Naive thymus-derived CD8-positive, alpha-beta T cell (primary cell): Measurements from ENCODE around the gene ASAP2. TPM values are rescaled to one million over a fixed set of nuclear protein-coding genes. Genes with fewer than 3 reads are reported as not detected.
A peak's percentile ranks its signal among the peaks of the same experiment; 100 is the strongest.

Experiments used
- ATAC-seq, 2 donors: fragments of 150-1000 bp; cut with Tn5 transposase in 1 of 2; sonication (Bioruptor Pico), chemical (Tn5 transposase) in 1 of 2; 1 replicate in 1 of 2; 2 replicates in 1 of 2; pipeline ENCODE4 v1.10.0; 2021; ENCODE audit warnings: mild to moderate bottlenecking in 2 of 2, moderate library complexity in 2 of 2
- POLR2A ChIA-PET: fragments of 350-600 bp; sonication (Branson Sonifier 250); formaldehyde crosslinking; loops from one replicate; lab custom pipeline; 2021; ENCODE audit warnings: antibody characterized with exemption; lab: Charles Lee
- DNase-seq, 10 donors: peaks; one replicate each; pipeline versions ENCODE4 v3.0.0 to v3.0.0-alpha.2; 2020 to 2022
- H3K27ac Mint-ChIP-seq, 10 donors: one replicate each; pipeline ENCODE4 v1.8.0; 2020 to 2022; ENCODE audit warnings: mild to moderate bottlenecking in 10 of 10, mixed read lengths in 10 of 10, moderate library complexity in 4 of 10, inconsistent platforms in 1 of 10
- H3K27me3 Mint-ChIP-seq, 5 donors: one replicate each; pipeline ENCODE4 v1.8.0; 2021 to 2022; ENCODE audit warnings: mixed read lengths in 5 of 5
- H3K36me3 Mint-ChIP-seq, 3 donors: one replicate each; pipeline ENCODE4 v1.8.0; 2020 to 2022; ENCODE audit warnings: mixed read lengths in 3 of 3, mild to moderate bottlenecking in 2 of 3, inconsistent platforms in 1 of 3
- H3K4me1 Mint-ChIP-seq, 4 donors: one replicate each; pipeline ENCODE4 v1.8.0; 2021 to 2022; ENCODE audit warnings: mixed read lengths in 4 of 4
- H3K4me3 Mint-ChIP-seq, 10 donors: one replicate each; pipeline ENCODE4 v1.8.0; 2020 to 2022; ENCODE audit warnings: mild to moderate bottlenecking in 10 of 10, mixed read lengths in 10 of 10, moderate library complexity in 6 of 10, inconsistent platforms in 1 of 10
- H3K9me3 Mint-ChIP-seq, 9 donors: one replicate each; pipeline ENCODE4 v1.8.0; 2020 to 2022; ENCODE audit warnings: mixed read lengths in 9 of 9, mild to moderate bottlenecking in 3 of 9, inconsistent platforms in 1 of 9, moderate library complexity in 1 of 9
- polyA plus RNA-seq, 3 donors: library from polyadenylated mRNA; unstranded; fragments of 300-500 nt; fragmentation: Illumina TruSeq; gene quantifications; one replicate each; pipeline ENCODE4 v1.2.3, GENCODE V29; 2021
- total RNA-seq, 8 experiments: library from RNA in 2 of 8; stranded (reverse) in 2 of 8; gene quantifications; one replicate each; pipeline ENCODE4 v1.2.3 and lab custom pipeline; 2021 to 2026

Gene ASAP2
- total and polyA plus RNA-seq, 5 experiments from 2014 or later, result not detected

DNA sequence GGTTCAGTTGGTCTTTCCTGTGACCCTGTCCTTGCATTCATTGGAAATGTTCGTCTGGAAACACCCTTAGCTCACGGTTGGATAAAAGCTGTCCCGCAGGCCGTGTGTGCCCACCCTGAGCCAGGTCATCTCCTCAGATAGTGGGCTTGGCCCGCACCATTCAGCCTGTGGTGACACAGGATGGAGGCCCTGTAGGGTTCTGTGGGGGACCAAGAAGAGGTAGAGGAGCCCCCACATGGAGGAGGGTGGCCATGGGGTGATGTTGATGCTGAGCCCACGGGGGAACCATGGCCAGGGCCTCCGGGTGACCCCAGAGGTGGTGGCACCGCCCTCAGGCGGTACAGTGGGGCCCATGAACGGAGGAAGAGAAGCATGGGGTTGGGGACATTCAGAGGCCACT, 62.7 kb downstream of the ASAP2 start:
- Mint-ChIP-seq H3K27me3 (no peaks in the 10 kb centered on the region), H3K9me3 (peaks cover 0 to 11% (median 2%) of the 10 kb centered on the region in 9 donors), H3K36me3 (peaks cover 0 to 3% (median 3%) of the 10 kb centered on the region in 3 donors), H3K27ac (no peak overlapping the region), H3K4me3 (no peak overlapping the region), H3K4me1 (peaks cover 0 to 3% (median 0%) of the 10 kb centered on the region in 4 donors)
- DNase-seq, result no peak
- ATAC-seq, result no peak
- POLR2A ChIA-PET, result no interaction called here

DNA sequence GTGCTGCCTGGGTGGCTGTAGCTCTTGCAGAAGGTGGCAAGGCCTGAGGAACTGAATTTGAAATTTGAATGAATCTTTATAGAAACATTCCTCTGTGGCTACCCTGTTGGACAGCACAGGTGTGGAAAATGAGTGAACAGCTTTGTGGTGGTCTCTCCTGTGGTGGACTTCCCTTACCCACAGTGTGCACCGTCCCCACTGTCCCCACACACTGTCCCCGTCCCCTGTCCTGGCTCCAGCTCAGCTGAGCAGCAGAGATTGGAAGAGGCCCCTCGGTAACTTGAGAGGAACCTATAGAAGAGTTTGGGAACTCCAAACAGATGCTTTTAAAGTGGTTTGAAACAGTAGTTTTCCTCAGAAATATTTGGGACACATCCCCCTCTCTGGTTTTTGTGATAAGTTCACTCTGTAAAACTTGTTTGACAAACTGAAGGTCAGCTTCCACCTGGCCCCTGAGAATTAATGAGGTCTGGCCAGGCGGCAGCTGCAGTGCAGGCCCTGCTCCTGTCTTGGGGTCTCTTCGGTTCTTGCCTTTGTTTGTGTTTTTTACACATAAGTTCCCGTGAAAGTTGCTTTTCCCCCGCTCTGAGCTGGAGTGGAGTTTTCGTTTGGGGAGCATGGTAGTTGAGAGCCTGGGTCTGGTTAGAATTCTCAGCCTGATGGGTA, 63.2 kb downstream of the ASAP2 start:
- H3K9me3 Mint-ChIP-seq, result peaks cover 0 to 11% (median 2%) of the 10 kb centered on the region in 9 donors
- H3K36me3 Mint-ChIP-seq, result peaks cover 0 to 3% (median 3%) of the 10 kb centered on the region in 3 donors
- H3K4me1 Mint-ChIP-seq, result no peaks in the 10 kb centered on the region
- no peak for ATAC-seq
- POLR2A ChIA-PET, result no interaction called here
- no peak for DNase-seq
- H3K4me3 Mint-ChIP-seq, result no peak overlapping the region
- H3K27me3 Mint-ChIP-seq, result peaks cover 0 to 3% (median 0%) of the 10 kb centered on the region in 5 donors
- H3K27ac Mint-ChIP-seq, result no peak overlapping the region

DNA sequence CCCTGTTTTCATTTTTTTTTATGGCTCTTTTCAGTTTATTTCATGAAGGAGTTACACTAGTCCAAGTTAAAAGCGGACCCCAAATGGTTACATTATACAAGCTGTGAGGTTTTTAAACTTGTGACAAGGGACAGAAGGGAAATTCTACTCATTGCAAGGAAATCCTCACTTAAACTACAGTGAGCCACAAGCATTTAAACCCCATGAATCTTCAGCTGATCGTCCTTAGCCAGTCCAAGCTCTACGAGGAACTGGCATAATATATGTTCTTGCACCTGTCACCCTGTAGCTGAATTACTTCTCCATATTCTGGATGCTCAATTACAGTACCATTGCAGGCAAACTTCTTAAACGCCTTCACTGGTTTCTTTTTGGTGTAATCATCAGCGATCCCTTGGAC, 64.5 kb downstream of the ASAP2 start:
- POLR2A ChIA-PET, result no interaction called here
- no peak for DNase-seq
- H3K9me3 Mint-ChIP-seq, result peaks cover 0 to 11% (median 2%) of the 10 kb centered on the region in 9 donors
- peaks cover 0 to 6% (median 3%) of the 10 kb centered on the region in 5 donors for H3K27me3 Mint-ChIP-seq
- no peak overlapping the region for H3K4me3 Mint-ChIP-seq
- peaks cover 0 to 3% (median 3%) of the 10 kb centered on the region in 3 donors for H3K36me3 Mint-ChIP-seq
- no peak overlapping the region for H3K27ac Mint-ChIP-seq
- no peak for ATAC-seq
- H3K4me1 Mint-ChIP-seq, result no peaks in the 10 kb centered on the region

DNA sequence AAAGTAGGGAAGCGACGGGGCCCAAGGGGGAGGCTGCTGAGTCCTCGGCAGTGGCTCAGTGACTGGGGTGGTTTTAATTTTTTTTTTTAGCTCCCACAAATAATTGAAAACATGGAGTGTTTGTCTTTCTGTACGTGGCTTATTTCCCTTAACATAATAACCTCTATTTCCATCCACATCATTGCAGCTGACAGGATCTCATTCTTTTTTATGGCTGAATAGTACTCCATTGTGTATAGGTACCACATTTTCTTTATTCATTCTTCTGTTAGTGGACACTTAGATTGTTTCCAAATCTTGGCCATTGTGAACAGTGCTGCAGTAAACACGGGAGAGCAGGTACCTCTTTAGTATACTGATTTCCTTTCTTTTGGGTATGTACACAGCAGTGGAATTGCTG, 65.1 kb downstream of the ASAP2 start:
- ATAC-seq, result no peak
- Mint-ChIP-seq H3K27ac (no peak overlapping the region), H3K36me3 (peaks cover 0 to 3% (median 3%) of the 10 kb centered on the region in 3 donors), H3K9me3 (peaks cover 0 to 11% (median 2%) of the 10 kb centered on the region in 9 donors), H3K4me1 (no peaks in the 10 kb centered on the region), H3K27me3 (peaks cover 0 to 7% (median 3%) of the 10 kb centered on the region in 5 donors), H3K4me3 (no peak overlapping the region)
- POLR2A ChIA-PET, result no interaction called here
- no peak for DNase-seq

DNA sequence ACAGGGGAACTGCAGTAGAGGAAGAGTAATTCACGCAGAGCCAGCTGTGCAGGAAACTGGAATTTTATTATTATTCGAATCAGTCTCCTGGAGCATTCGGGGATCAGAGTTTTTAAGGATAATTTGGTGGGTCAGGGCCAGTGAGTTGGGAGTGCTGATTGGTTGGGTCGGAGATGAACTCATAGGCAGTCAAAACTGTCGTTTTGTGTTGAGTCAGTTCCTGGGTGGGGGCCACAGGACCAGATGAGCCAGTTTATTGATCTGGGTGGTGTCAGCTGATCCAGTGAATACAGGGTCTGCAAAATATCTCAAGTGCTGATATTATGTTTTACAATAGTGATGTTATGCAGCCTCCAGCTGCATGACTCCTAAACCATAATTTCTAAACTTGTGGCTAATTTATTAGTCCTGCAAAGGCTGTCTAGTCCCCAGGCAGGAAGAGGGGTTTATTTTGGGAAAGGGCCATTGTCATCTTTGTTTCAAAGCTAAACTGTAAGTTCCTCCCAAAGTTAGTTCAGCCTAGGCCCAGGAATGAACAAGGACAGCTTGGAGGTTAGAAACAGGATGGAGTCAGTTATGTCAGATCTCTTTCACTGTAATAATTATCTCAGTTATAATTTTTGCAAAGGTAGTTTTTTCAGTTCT, 67.0 kb downstream of the ASAP2 start:
- Mint-ChIP-seq H3K4me1 (no peaks in the 10 kb centered on the region), H3K27me3 (peaks cover 0 to 11% (median 7%) of the 10 kb centered on the region in 5 donors), H3K4me3 (no peak overlapping the region), H3K27ac (no peak overlapping the region), H3K9me3 (peaks cover 0 to 11% (median 2%) of the 10 kb centered on the region in 9 donors), H3K36me3 (peaks cover 0 to 4% (median 3%) of the 10 kb centered on the region in 3 donors)
- POLR2A ChIA-PET, result no interaction called here
- ATAC-seq (no peak), DNase-seq (no peak)

DNA sequence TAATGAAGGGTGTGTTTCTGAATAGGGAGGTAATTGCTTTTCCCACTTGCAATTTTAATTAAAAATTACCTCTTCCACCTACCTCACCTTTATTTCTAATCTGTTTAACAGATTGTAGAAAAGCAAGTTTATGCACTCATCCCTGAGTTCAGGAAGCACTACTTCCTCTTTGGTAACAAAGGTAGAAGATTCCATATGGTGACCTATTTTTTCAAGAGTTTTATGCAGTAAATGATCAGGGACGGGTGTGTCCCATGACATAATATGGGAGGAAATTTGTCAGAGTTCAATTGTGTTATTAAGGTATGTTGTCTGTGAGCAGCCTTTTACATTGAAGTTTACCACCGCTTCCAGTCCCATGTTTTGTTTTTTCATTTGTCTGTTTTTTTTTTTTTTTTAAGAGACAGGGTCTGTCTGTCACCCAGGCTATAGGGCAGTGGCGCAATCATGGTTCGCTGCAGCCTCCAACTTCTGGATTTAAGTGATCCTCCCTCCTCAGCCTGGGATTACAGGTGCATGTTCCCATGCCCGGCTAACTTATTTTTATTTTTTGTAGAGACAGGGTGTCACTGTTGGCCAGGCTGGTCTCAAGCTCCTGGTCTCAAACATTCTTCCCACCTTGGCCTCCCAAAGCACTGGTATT, 68.2 kb downstream of the ASAP2 start:
- ATAC-seq, result no peak
- POLR2A ChIA-PET, result no interaction called here
- H3K4me3 Mint-ChIP-seq, result no peak overlapping the region
- peaks cover 0 to 11% (median 2%) of the 10 kb centered on the region in 9 donors for H3K9me3 Mint-ChIP-seq
- no peak overlapping the region for H3K27ac Mint-ChIP-seq
- H3K36me3 Mint-ChIP-seq, result peaks cover 0 to 4% (median 3%) of the 10 kb centered on the region in 3 donors
- DNase-seq, result no peak
- no peaks in the 10 kb centered on the region for H3K4me1 Mint-ChIP-seq
- peaks cover 0 to 11% (median 7%) of the 10 kb centered on the region in 5 donors for H3K27me3 Mint-ChIP-seq

DNA sequence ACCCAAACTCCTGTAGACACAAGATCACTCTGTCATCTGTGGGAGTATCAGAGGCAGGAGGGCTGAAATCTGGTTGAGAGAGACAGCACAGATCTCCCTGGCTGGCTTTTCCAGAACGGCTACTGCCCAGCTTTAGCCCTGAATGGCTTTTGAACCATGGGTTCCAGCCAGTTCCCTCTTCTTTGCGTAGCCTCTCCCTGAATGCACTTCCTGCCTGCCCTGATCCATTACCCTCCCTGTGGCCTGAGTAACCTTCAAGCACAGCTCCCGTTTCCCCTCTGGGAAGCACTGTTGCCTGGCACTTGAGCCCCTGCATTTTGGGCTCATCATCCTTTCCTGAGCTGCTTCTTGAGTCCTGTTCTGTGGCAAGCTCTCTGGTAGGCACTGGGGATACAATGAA, 68.8 kb downstream of the ASAP2 start:
- DNase-seq (no peak), ATAC-seq (no peak)
- Mint-ChIP-seq H3K27me3 (peaks cover 0 to 11% (median 7%) of the 10 kb centered on the region in 5 donors), H3K9me3 (peaks cover 0 to 11% (median 2%) of the 10 kb centered on the region in 9 donors), H3K27ac (no peak overlapping the region), H3K36me3 (peaks cover 0 to 4% (median 3%) of the 10 kb centered on the region in 3 donors), H3K4me1 (no peaks in the 10 kb centered on the region), H3K4me3 (no peak overlapping the region)
- POLR2A ChIA-PET, result no interaction called here

DNA sequence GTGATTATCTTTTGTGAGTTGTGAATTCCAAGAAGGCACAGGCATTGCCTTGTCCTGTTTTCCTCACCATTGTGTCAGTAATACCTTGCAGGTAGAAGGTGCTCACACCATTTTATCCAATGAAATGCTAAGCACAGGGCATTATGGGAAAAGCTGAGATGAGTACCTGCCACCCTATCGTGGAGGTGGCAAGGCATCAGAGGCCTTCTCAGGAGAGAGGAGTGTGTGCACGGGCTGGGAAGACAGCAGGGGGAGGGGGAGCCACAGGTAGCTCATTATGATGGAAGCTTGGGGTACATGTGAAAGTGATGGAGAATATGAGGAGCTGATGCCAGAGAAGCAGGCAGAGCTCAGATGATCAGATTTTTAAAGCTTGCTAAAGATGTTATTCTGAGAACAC, 69.5 kb downstream of the ASAP2 start:
- Mint-ChIP-seq H3K9me3 (peaks cover 0 to 11% (median 2%) of the 10 kb centered on the region in 9 donors), H3K36me3 (peaks cover 0 to 4% (median 3%) of the 10 kb centered on the region in 3 donors), H3K27me3 (peaks cover 0 to 11% (median 7%) of the 10 kb centered on the region in 5 donors), H3K4me1 (no peaks in the 10 kb centered on the region), H3K4me3 (no peak overlapping the region), H3K27ac (no peak overlapping the region)
- ATAC-seq, result no peak
- DNase-seq, result no peak
- POLR2A ChIA-PET, result interaction anchor here (0.6 kb wide), 1 partner anchor 18 kb away, joined by 3 read pairs; no protein-coding TSS in a partner anchor

DNA sequence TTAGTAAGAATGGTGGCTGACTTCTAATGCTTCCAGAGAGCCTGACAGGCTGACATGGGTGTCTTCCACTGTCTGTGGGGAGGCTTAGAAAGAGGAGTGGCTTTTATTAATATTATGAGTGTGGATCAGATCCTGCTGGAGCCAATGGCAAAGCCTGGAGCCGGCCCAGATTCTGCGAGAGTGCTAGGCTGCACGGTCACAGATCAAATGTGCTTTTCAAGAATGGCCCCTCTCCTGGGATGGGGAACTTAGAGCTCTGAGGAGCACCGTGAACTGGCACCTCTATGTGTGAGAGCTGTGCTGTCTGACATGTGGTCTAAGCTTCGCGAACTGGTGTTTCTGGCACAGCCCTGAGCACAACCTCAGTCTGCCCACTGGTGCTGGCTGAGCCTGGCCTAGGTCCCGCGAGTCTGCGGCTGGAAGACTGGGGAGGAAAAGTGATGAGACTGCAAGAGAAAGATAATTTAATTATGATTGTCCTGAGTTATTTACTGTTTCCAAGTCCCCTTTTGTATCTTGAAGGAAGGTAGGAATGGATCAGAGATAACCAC, 70.4 kb downstream of the ASAP2 start:
- ATAC-seq (no peak), DNase-seq (no peak)
- H3K9me3 Mint-ChIP-seq, result peaks cover 0 to 11% (median 2%) of the 10 kb centered on the region in 9 donors
- peaks cover 0 to 4% (median 3%) of the 10 kb centered on the region in 3 donors for H3K36me3 Mint-ChIP-seq
- POLR2A ChIA-PET, result no interaction called here
- H3K27ac Mint-ChIP-seq, result peak overlapping the region in 1 of 10 donors; percentile 76
- peaks cover 0 to 11% (median 7%) of the 10 kb centered on the region in 5 donors for H3K27me3 Mint-ChIP-seq
- no peak overlapping the region for H3K4me3 Mint-ChIP-seq
- H3K4me1 Mint-ChIP-seq, result no peaks in the 10 kb centered on the region

DNA sequence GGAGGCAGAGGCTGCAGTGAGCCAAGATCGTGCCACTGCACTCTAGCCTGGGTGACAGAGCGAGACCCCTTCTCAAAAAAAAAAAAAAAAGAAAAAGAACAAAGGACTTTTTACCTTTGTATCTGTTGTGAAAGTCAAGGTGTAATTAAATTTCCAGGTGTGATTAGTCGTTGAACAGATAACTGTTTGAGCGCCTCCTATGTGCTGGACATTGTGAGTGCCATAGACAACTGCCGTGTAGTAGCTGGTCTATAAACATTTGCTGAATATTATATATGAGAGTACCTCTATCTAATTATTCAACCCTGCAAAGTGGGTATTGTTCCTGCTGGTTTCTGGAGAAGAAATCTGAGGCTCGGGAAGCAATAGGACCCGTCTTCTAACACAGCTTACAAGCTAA, 71.8 kb downstream of the ASAP2 start:
- Mint-ChIP-seq H3K4me1 (no peaks in the 10 kb centered on the region), H3K4me3 (no peak overlapping the region), H3K9me3 (no peaks in the 10 kb centered on the region), H3K27ac (no peak overlapping the region), H3K36me3 (peaks cover 0 to 2% (median 0%) of the 10 kb centered on the region in 3 donors), H3K27me3 (peaks cover 0 to 11% (median 7%) of the 10 kb centered on the region in 5 donors)
- POLR2A ChIA-PET, result no interaction called here
- DNase-seq, result no peak
- no peak for ATAC-seq

DNA sequence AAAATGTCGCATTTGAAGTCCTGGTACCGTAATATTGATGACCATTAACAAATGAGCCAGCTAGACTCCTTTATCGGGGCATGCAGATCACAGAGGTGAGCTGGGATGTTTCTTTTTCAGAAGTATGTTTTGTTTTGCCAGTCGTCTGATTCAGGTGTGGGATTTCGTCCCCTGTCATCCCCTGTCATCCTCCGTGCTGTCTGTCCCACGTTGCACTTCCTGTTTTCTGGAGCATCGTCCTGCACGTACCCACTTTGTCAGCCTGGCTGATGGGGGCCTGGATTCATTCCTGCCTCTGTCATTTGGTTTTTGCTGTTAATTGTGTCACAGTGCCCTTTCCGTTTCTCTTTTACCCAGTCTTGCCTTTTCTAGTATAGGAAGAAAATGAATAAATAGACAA, 72.8 kb downstream of the ASAP2 start:
- POLR2A ChIA-PET, result no interaction called here
- H3K27me3 Mint-ChIP-seq, result peaks cover 0 to 11% (median 7%) of the 10 kb centered on the region in 5 donors
- no peak overlapping the region for H3K27ac Mint-ChIP-seq

DNA sequence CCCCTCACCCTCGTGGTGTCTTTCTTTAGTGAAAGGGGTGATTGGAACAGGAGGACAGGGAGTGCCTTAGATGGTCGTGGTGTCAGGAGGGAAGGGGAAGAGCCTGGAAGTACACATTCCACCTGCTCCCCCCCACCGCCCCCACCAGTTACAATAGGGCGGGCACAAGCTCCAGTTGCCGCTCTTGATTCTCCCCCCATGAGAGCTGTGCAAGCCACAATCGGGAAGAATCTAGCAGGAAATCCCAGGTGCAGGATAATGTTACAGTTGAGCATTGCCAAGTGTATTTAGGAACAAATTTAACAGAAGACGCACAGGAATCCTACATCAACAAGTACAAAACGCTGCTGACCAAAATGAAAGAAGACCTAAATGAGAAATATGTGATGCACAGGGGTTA, 73.6 kb downstream of the ASAP2 start:
- H3K9me3 Mint-ChIP-seq, result no peaks in the 10 kb centered on the region
- H3K4me3 Mint-ChIP-seq, result no peak overlapping the region
- no peaks in the 10 kb centered on the region for H3K4me1 Mint-ChIP-seq
- H3K27ac Mint-ChIP-seq, result no peak overlapping the region
- no peak for ATAC-seq
- POLR2A ChIA-PET, result no interaction called here
- H3K27me3 Mint-ChIP-seq, result peaks cover 0 to 11% (median 4%) of the 10 kb centered on the region in 5 donors
- peaks cover 0 to 2% (median 0%) of the 10 kb centered on the region in 3 donors for H3K36me3 Mint-ChIP-seq
- DNase-seq, result no peak

More for the DNA sequence above, 72.8 kb downstream of the ASAP2 start:
- Mint-ChIP-seq H3K36me3 (peaks cover 0 to 2% (median 0%) of the 10 kb centered on the region in 3 donors), H3K4me1 (no peaks in the 10 kb centered on the region), H3K9me3 (no peaks in the 10 kb centered on the region), H3K4me3 (no peak overlapping the region)
- DNase-seq (no peak), ATAC-seq (no peak)
